Measurements from ENCODE around the gene RBBP7.

The RBBP7 gene

GRCh38 chrX:16882702-16883486 lies 12.7 kb upstream of the RBBP7 start:
- H3K27me3 ChIP-seq (ENCODE audit: control insufficient read depth, insufficient read depth, low read length) = peaks cover 9% of the 10 kb centered on the region
- no peaks in the 10 kb centered on the region for H3K4me1 ChIP-seq (ENCODE audit: control insufficient read depth, insufficient read depth, low read length)
- no peaks in the 10 kb centered on the region for H3K9me3 ChIP-seq (ENCODE audit: control insufficient read depth, insufficient read depth, low read length)
- peak overlapping the region; percentile 87 for H3K9ac ChIP-seq (ENCODE audit: low read depth, low read length)
- H3K4me3 ChIP-seq (ENCODE audit: low read depth, low read length) = peak overlapping the region; percentile 85
- no peaks in the 10 kb centered on the region for H3K36me3 ChIP-seq (ENCODE audit: control insufficient read depth, insufficient read depth, low read length)

DNA sequence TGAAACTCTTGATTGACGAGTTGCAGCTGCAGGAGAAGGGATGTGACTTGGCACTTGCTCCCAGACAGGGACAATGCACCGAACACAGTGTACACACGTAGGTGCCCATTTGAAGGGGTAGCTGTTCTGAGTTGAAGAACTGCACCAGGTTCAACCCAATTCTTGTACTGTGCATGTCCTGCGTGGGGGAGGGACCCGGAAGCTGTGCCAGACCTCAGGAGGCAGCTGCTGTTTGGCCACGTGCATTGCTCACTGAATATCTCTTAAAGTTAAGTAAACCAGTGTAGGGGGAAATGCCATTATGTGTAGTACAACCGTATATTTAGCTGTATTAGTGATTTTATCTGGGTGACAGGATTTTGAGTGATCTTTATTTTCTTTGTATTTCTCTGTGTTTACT lies 12.0 kb upstream of the RBBP7 start:
- H3K36me3 ChIP-seq (ENCODE audit: control insufficient read depth, insufficient read depth, low read length) = no peaks in the 10 kb centered on the region
- no peaks in the 10 kb centered on the region for H3K4me1 ChIP-seq (ENCODE audit: control insufficient read depth, insufficient read depth, low read length)
- H3K27me3 ChIP-seq (ENCODE audit: control insufficient read depth, insufficient read depth, low read length) = peaks cover 9% of the 10 kb centered on the region
- H3K9me3 ChIP-seq (ENCODE audit: control insufficient read depth, insufficient read depth, low read length) = no peaks in the 10 kb centered on the region
- H3K9ac ChIP-seq (ENCODE audit: low read depth, low read length) = no peak overlapping the region
- peak overlapping the region; percentile 85 for H3K4me3 ChIP-seq (ENCODE audit: low read depth, low read length)

GRCh38 chrX:16876696-16877095 lies 6.5 kb upstream of the RBBP7 start:
- H3K4me1 ChIP-seq (ENCODE audit: control insufficient read depth, insufficient read depth, low read length) = no peaks in the 10 kb centered on the region
- H3K36me3 ChIP-seq (ENCODE audit: control insufficient read depth, insufficient read depth, low read length) = no peaks in the 10 kb centered on the region
- no peaks in the 10 kb centered on the region for H3K9me3 ChIP-seq (ENCODE audit: control insufficient read depth, insufficient read depth, low read length)
- peaks cover 9% of the 10 kb centered on the region for H3K27me3 ChIP-seq (ENCODE audit: control insufficient read depth, insufficient read depth, low read length)
- H3K9ac ChIP-seq (ENCODE audit: low read depth, low read length) = no peak overlapping the region
- H3K4me3 ChIP-seq (ENCODE audit: low read depth, low read length) = no peak overlapping the region

DNA sequence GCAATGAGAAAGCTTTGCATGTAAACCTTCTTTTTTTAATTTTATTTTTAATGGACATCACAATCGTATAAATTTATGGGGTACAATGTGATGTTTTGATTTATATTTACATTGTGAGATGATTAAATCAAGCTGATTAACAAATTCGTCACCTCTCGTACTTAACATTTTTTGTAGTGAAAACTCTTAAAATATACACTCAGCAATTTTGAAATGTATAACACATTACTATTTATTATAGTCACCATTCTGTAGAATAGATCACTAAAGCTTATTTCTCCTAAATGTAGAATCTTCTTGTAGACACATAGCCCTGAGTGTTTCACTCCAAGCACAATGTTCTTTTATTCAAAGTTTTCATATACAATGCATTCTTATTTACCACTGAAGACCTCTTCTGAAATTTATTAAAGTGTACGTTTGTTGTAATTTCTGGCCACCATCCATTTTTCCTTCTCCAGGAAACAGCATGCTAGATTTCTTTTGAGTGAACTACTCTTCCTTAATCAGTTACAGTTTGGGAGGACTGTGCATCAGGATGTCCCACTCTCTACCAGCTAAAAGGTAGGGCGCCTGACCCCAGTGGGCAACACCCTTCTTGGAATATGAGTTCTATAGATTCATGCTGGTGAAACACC lies 4.4 kb upstream of the RBBP7 start:
- Histone ChIP-seq H3K36me3 (ENCODE audit: control insufficient read depth, insufficient read depth, low read length) (no peaks in the 10 kb centered on the region), H3K4me1 (ENCODE audit: control insufficient read depth, insufficient read depth, low read length) (no peaks in the 10 kb centered on the region), H3K9ac (ENCODE audit: low read depth, low read length) (no peak overlapping the region), H3K9me3 (ENCODE audit: control insufficient read depth, insufficient read depth, low read length) (no peaks in the 10 kb centered on the region), H3K4me3 (ENCODE audit: low read depth, low read length) (no peak overlapping the region), H3K27me3 (ENCODE audit: control insufficient read depth, insufficient read depth, low read length) (peaks cover 8% of the 10 kb centered on the region)

- Histone ChIP-seq H3K36me3 (ENCODE audit: control insufficient read depth, insufficient read depth, low read length) (no peaks in the 10 kb centered on the region), H3K4me3 (ENCODE audit: low read depth, low read length) (no peak overlapping the region), H3K9ac (ENCODE audit: low read depth, low read length) (no peak overlapping the region), H3K9me3 (ENCODE audit: control insufficient read depth, insufficient read depth, low read length) (no peaks in the 10 kb centered on the region), H3K27me3 (ENCODE audit: control insufficient read depth, insufficient read depth, low read length) (peaks cover 6% of the 10 kb centered on the region), H3K4me1 (ENCODE audit: control insufficient read depth, insufficient read depth, low read length) (peaks cover 3% of the 10 kb centered on the region)
These were observed 2.9 kb upstream of the RBBP7 start for GRCh38 chrX:16873106-16873505.

- H3K27me3 ChIP-seq (ENCODE audit: control insufficient read depth, insufficient read depth, low read length) = peaks cover 6% of the 10 kb centered on the region
- no peaks in the 10 kb centered on the region for H3K9me3 ChIP-seq (ENCODE audit: control insufficient read depth, insufficient read depth, low read length)
- H3K9ac ChIP-seq (ENCODE audit: low read depth, low read length) = peak overlapping the region; percentile 87
- H3K36me3 ChIP-seq (ENCODE audit: control insufficient read depth, insufficient read depth, low read length) = peaks cover 3% of the 10 kb centered on the region
- peak overlapping the region; percentile 77 for H3K4me3 ChIP-seq (ENCODE audit: low read depth, low read length)
- H3K4me1 ChIP-seq (ENCODE audit: control insufficient read depth, insufficient read depth, low read length) = peaks cover 9% of the 10 kb centered on the region
These were observed 977 bp upstream of the RBBP7 start for GRCh38 chrX:16870862-16871815.

DNA sequence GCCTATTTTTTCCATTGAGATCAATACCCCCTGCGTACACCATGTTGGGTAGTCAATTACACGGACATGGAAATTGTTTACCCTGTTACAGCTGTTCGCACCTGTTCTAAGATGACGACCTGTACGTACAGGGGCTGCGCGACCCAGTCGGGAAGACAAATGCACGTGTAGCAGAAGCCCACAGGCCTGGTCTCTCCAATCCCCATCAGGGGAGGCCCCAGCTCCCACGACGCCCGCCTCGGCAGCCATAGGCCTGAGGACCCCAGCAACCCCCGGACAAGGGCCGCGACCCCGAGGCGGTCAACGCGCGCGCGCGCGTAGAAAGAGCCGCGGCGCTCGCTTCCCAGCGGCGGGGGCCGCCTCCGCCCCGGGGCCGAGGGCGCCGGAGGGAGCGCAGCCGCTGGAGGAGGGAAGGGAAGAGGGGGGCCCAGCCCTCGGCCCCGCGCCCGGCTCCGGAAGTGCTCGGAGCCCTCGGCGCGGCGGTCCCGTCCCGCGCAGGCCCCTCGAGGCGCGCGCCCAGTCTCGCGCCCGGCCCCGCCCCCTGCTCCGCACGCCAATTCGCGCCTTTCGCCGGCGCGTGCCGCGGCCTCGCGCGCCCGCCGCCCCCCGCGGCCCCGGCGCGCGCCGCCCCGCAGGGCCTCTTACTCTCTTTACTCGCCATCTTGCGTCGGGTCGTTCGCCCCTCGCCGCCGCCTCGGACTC lies 618 bp downstream of the RBBP7 start:
- H3K27me3 ChIP-seq (ENCODE audit: control insufficient read depth, insufficient read depth, low read length) = peaks cover 6% of the 10 kb centered on the region
- peak overlapping the region; percentile 78 for H3K4me3 ChIP-seq (ENCODE audit: low read depth, low read length)
- H3K4me1 ChIP-seq (ENCODE audit: control insufficient read depth, insufficient read depth, low read length) = peaks cover 9% of the 10 kb centered on the region

DNA sequence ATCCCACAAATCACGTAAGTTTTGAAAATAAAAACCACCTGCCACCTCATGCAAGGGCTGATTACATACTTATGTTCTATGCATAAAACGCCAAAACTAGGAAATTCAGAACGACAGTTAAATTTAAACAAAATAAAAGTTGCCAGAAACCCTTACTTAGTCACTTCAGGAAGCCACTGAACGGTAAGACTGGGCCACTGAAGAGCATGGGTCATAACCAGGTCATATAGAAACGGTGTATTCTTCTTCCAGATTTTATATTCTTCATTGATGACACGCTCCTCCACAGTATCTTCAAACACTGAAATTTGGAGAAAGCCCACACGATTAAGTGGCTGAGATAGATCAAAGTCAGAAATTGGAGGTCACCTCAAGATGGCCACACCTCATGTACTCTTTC lies 1.2 kb downstream of the RBBP7 start:
- Histone ChIP-seq H3K4me1 (ENCODE audit: control insufficient read depth, insufficient read depth, low read length) (peaks cover 9% of the 10 kb centered on the region), H3K9ac (ENCODE audit: low read depth, low read length) (peak overlapping the region; percentile 2), H3K9me3 (ENCODE audit: control insufficient read depth, insufficient read depth, low read length) (no peaks in the 10 kb centered on the region), H3K4me3 (ENCODE audit: low read depth, low read length) (peak overlapping the region; percentile 78), H3K36me3 (ENCODE audit: control insufficient read depth, insufficient read depth, low read length) (peaks cover 7% of the 10 kb centered on the region), H3K27me3 (ENCODE audit: control insufficient read depth, insufficient read depth, low read length) (peaks cover 6% of the 10 kb centered on the region)

More for the DNA sequence above, 618 bp downstream of the RBBP7 start:
- Histone ChIP-seq H3K36me3 (ENCODE audit: control insufficient read depth, insufficient read depth, low read length) (peaks cover 7% of the 10 kb centered on the region), H3K9me3 (ENCODE audit: control insufficient read depth, insufficient read depth, low read length) (no peaks in the 10 kb centered on the region), H3K9ac (ENCODE audit: low read depth, low read length) (peak overlapping the region; percentile 2)

- peak overlapping the region; percentile 78 for H3K4me3 ChIP-seq (ENCODE audit: low read depth, low read length)
- no peaks in the 10 kb centered on the region for H3K9me3 ChIP-seq (ENCODE audit: control insufficient read depth, insufficient read depth, low read length)
- no peaks in the 10 kb centered on the region for H3K27me3 ChIP-seq (ENCODE audit: control insufficient read depth, insufficient read depth, low read length)
- peaks cover 10% of the 10 kb centered on the region for H3K36me3 ChIP-seq (ENCODE audit: control insufficient read depth, insufficient read depth, low read length)
- peaks cover 9% of the 10 kb centered on the region for H3K4me1 ChIP-seq (ENCODE audit: control insufficient read depth, insufficient read depth, low read length)
- H3K9ac ChIP-seq (ENCODE audit: low read depth, low read length) = no peak overlapping the region
These were observed 2.2 kb downstream of the RBBP7 start for GRCh38 chrX:16867947-16868346.

GRCh38 chrX:16862829-16863228 lies 7.3 kb downstream of the RBBP7 start:
- H3K4me1 ChIP-seq (ENCODE audit: control insufficient read depth, insufficient read depth, low read length) = peaks cover 3% of the 10 kb centered on the region
- H3K9me3 ChIP-seq (ENCODE audit: control insufficient read depth, insufficient read depth, low read length) = no peaks in the 10 kb centered on the region
- H3K36me3 ChIP-seq (ENCODE audit: control insufficient read depth, insufficient read depth, low read length) = peaks cover 33% of the 10 kb centered on the region
- H3K9ac ChIP-seq (ENCODE audit: low read depth, low read length) = no peak overlapping the region
- H3K4me3 ChIP-seq (ENCODE audit: low read depth, low read length) = no peak overlapping the region
- H3K27me3 ChIP-seq (ENCODE audit: control insufficient read depth, insufficient read depth, low read length) = no peaks in the 10 kb centered on the region

DNA sequence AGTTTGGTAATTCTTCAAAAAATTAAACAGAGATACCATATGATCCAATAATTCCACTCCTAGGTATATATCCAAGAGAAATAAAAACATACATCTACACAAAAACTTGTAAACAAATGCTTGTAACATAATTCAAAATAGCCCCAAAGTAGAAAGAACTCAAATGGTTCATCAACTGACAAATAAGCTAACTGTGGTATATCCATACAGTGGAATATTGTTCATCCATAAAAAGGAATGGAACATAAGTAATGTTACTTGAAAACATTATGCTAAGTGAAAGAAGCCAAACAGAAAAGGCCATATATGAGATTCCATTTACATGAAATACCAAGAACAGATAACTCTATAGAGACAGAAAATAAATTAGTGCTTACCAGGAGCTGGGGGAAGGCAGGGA lies 13.4 kb downstream of the RBBP7 start:
- Histone ChIP-seq H3K36me3 (ENCODE audit: control insufficient read depth, insufficient read depth, low read length) (peaks cover 50% of the 10 kb centered on the region), H3K4me1 (ENCODE audit: control insufficient read depth, insufficient read depth, low read length) (no peaks in the 10 kb centered on the region)

More for the DNA sequence above, 13.4 kb downstream of the RBBP7 start:
- Histone ChIP-seq H3K4me3 (ENCODE audit: low read depth, low read length) (no peak overlapping the region), H3K27me3 (ENCODE audit: control insufficient read depth, insufficient read depth, low read length) (no peaks in the 10 kb centered on the region), H3K9me3 (ENCODE audit: control insufficient read depth, insufficient read depth, low read length) (no peaks in the 10 kb centered on the region), H3K9ac (ENCODE audit: low read depth, low read length) (no peak overlapping the region)

Measured in iPS-15b (cell line).